ENCODE results near the gene ZNF385A. TPM values are rescaled to one million over a fixed set of nuclear protein-coding genes. Genes with fewer than 3 reads are reported as not detected.

The ZNF385A gene
- total RNA-seq, 2 experiments from 2014 or later: 0.38 to 1.2 TPM

- peak within 1 kb of the TSS; percentile 27 for H3K27ac Mint-ChIP-seq
- POLR2A ChIA-PET: no interaction called here
- H3K27me3 Mint-ChIP-seq: peaks cover 16% of the 10 kb centered on the region
- H3K36me3 Mint-ChIP-seq (ENCODE audit: low read depth): no peaks in the 10 kb centered on the region
- H3K4me1 Mint-ChIP-seq: peaks cover 51% of the 10 kb centered on the region
- H3K4me3 Mint-ChIP-seq: peak within 1 kb of the TSS; percentile 11
- peak; percentile 58 for DNase-seq
- no peaks in the 10 kb centered on the region for H3K9me3 Mint-ChIP-seq
- CTCF ChIA-PET: no interaction called here
Measured at GRCh38 chr12:54364413-54364812, 20.1 kb downstream of the ZNF385A start, which contains the start of gene GPR84. TSS of gene GPR84 (minus strand) at chr12:54364486. CDS start at chr12:54363851, 635 bp downstream.

GRCh38 chr12:54363618-54364017, 20.9 kb downstream of the ZNF385A start:
- ChIA-PET CTCF (interaction anchor here (0.7 to 5.7 kb wide), 4 partner anchors 28 to 112 kb away, joined by 3 to 64 read pairs (median 6); partner anchors contain the start of gene COPZ1), POLR2A (interaction anchor here (1.2 to 3.2 kb wide), 2 partner anchors 77 to 84 kb away, joined by 4 to 15 read pairs; partner anchors contain the start of genes CBX5 and HNRNPA1)
- no peaks in the 10 kb centered on the region for H3K36me3 Mint-ChIP-seq (ENCODE audit: low read depth)
- no peak overlapping the region for H3K27ac Mint-ChIP-seq
- no peaks in the 10 kb centered on the region for H3K9me3 Mint-ChIP-seq
- H3K4me1 Mint-ChIP-seq: peaks cover 43% of the 10 kb centered on the region
- peak overlapping the region; percentile 11 for H3K4me3 Mint-ChIP-seq
- no peak for DNase-seq
- H3K27me3 Mint-ChIP-seq: peaks cover 15% of the 10 kb centered on the region

GRCh38 chr12:54363047-54363446, 21.5 kb downstream of the ZNF385A start:
- H3K27ac Mint-ChIP-seq: no peak overlapping the region
- DNase-seq: no peak
- peaks cover 38% of the 10 kb centered on the region for H3K4me1 Mint-ChIP-seq
- CTCF ChIA-PET: interaction anchor here (1.1 to 5.7 kb wide), 3 partner anchors 27 to 111 kb away, joined by 3 to 64 read pairs (median 10); no protein-coding TSS in a partner anchor
- no peaks in the 10 kb centered on the region for H3K9me3 Mint-ChIP-seq
- no peaks in the 10 kb centered on the region for H3K36me3 Mint-ChIP-seq (ENCODE audit: low read depth)
- POLR2A ChIA-PET: interaction anchor here (1.2 to 3.2 kb wide), 2 partner anchors 76 to 83 kb away, joined by 4 to 15 read pairs; partner anchors contain the start of genes CBX5 and HNRNPA1
- H3K27me3 Mint-ChIP-seq: peaks cover 11% of the 10 kb centered on the region
- H3K4me3 Mint-ChIP-seq: no peak overlapping the region

- H3K27ac Mint-ChIP-seq: no peak overlapping the region
- POLR2A ChIA-PET: interaction anchor here (1.2 to 4.6 kb wide), 4 partner anchors 8 to 81 kb away, joined by 4 to 37 read pairs (median 10); partner anchors contain the start of genes CBX5 and HNRNPA1
Measured at GRCh38 chr12:54360717-54361456, 23.6 kb downstream of the ZNF385A start.

GRCh38 chr12:54359762-54360351, 24.7 kb downstream of the ZNF385A start:
- no peak for DNase-seq
- Mint-ChIP-seq H3K9me3 (no peaks in the 10 kb centered on the region), H3K4me3 (no peak overlapping the region), H3K4me1 (peaks cover 29% of the 10 kb centered on the region), H3K36me3 (ENCODE audit: low read depth) (no peaks in the 10 kb centered on the region), H3K27ac (no peak overlapping the region), H3K27me3 (no peaks in the 10 kb centered on the region)
- ChIA-PET CTCF (interaction anchor here (0.6 to 5.7 kb wide), 20 partner anchors 9 to 144 kb away, joined by 3 to 64 read pairs (median 6); partner anchors contain the start of genes CBX5, COPZ1 and HNRNPA1), POLR2A (interaction anchor here (1.1 to 4.7 kb wide), 17 partner anchors 8 to 138 kb away, joined by 3 to 63 read pairs (median 7); partner anchors contain the start of genes CBX5, COPZ1, HNRNPA1 and NCKAP1L)

More at GRCh38 chr12:54360717-54361456, 23.6 kb downstream of the ZNF385A start:
- Mint-ChIP-seq H3K4me3 (no peak overlapping the region), H3K9me3 (no peaks in the 10 kb centered on the region), H3K27me3 (no peaks in the 10 kb centered on the region), H3K4me1 (peaks cover 32% of the 10 kb centered on the region), H3K36me3 (ENCODE audit: low read depth) (no peaks in the 10 kb centered on the region)
- CTCF ChIA-PET: interaction anchor here (0.6 to 5.7 kb wide), 10 partner anchors 9 to 146 kb away, joined by 3 to 64 read pairs (median 4); partner anchors contain the start of gene COPZ1
- DNase-seq: peak; percentile 66

GRCh38 chr12:54358945-54359761, 25.4 kb downstream of the ZNF385A start:
- Mint-ChIP-seq H3K4me1 (peaks cover 22% of the 10 kb centered on the region), H3K27me3 (no peaks in the 10 kb centered on the region), H3K36me3 (ENCODE audit: low read depth) (no peaks in the 10 kb centered on the region), H3K9me3 (no peaks in the 10 kb centered on the region), H3K27ac (no peak overlapping the region), H3K4me3 (no peak overlapping the region)
- peak; percentile 97 for DNase-seq
- ChIA-PET CTCF (interaction anchor here (0.6 to 5.7 kb wide), 20 partner anchors 9 to 146 kb away, joined by 3 to 64 read pairs (median 6); partner anchors contain the start of genes CBX5, COPZ1 and HNRNPA1), POLR2A (interaction anchor here (0.7 to 4.7 kb wide), 24 partner anchors 9 to 170 kb away, joined by 3 to 63 read pairs (median 6); partner anchors contain the start of genes CBX5, COPZ1, HNRNPA1 and NCKAP1L)

GRCh38 chr12:54358191-54358944, 26.2 kb downstream of the ZNF385A start:
- H3K27ac Mint-ChIP-seq: no peak overlapping the region
- H3K9me3 Mint-ChIP-seq: no peaks in the 10 kb centered on the region
- ChIA-PET POLR2A (interaction anchor here (0.6 to 4.7 kb wide), 24 partner anchors 10 to 170 kb away, joined by 3 to 63 read pairs (median 6); partner anchors contain the start of genes CBX5, COPZ1, HNRNPA1 and NCKAP1L), CTCF (interaction anchor here (0.6 to 5.7 kb wide), 21 partner anchors 10 to 145 kb away, joined by 3 to 64 read pairs (median 6); partner anchors contain the start of genes CBX5, COPZ1 and HNRNPA1)
- peak; percentile 65 for DNase-seq
- no peaks in the 10 kb centered on the region for H3K36me3 Mint-ChIP-seq (ENCODE audit: low read depth)
- H3K27me3 Mint-ChIP-seq: no peaks in the 10 kb centered on the region
- H3K4me1 Mint-ChIP-seq: peaks cover 14% of the 10 kb centered on the region
- H3K4me3 Mint-ChIP-seq: no peak overlapping the region

GRCh38 chr12:54357506-54358190, 26.9 kb downstream of the ZNF385A start:
- ChIA-PET CTCF (interaction anchor here (1.1 to 5.3 kb wide), 11 partner anchors 11 to 142 kb away, joined by 3 to 40 read pairs (median 13); partner anchors contain the start of genes CBX5, COPZ1 and HNRNPA1), POLR2A (interaction anchor here (0.6 to 4.7 kb wide), 12 partner anchors 10 to 77 kb away, joined by 3 to 63 read pairs (median 7); partner anchors contain the start of genes CBX5, HNRNPA1 and NFE2)
- Mint-ChIP-seq H3K4me1 (peaks cover 11% of the 10 kb centered on the region), H3K27ac (no peak overlapping the region), H3K9me3 (no peaks in the 10 kb centered on the region), H3K4me3 (no peak overlapping the region), H3K36me3 (ENCODE audit: low read depth) (no peaks in the 10 kb centered on the region), H3K27me3 (no peaks in the 10 kb centered on the region)
- DNase-seq: no peak

GRCh38 chr12:54356951-54357356, 27.6 kb downstream of the ZNF385A start:
- Mint-ChIP-seq H3K4me1 (peaks cover 14% of the 10 kb centered on the region), H3K36me3 (ENCODE audit: low read depth) (peaks cover 6% of the 10 kb centered on the region), H3K27me3 (no peaks in the 10 kb centered on the region), H3K4me3 (no peak overlapping the region), H3K27ac (no peak overlapping the region), H3K9me3 (no peaks in the 10 kb centered on the region)
- CTCF ChIA-PET: interaction anchor here (0.5 to 5.3 kb wide), 10 partner anchors 12 to 137 kb away, joined by 3 to 40 read pairs (median 6); partner anchors contain the start of genes CBX5, COPZ1 and HNRNPA1
- POLR2A ChIA-PET: interaction anchor here (1.1 to 4.7 kb wide), 7 partner anchors 11 to 141 kb away, joined by 3 to 63 read pairs (median 16); partner anchors contain the start of genes CBX5 and HNRNPA1
- no peak for DNase-seq

GRCh38 chr12:54356228-54356627, 28.3 kb downstream of the ZNF385A start:
- DNase-seq: no peak
- Mint-ChIP-seq H3K4me3 (no peak overlapping the region), H3K27ac (no peak overlapping the region), H3K4me1 (peaks cover 21% of the 10 kb centered on the region), H3K36me3 (ENCODE audit: low read depth) (peaks cover 14% of the 10 kb centered on the region), H3K9me3 (no peaks in the 10 kb centered on the region), H3K27me3 (no peaks in the 10 kb centered on the region)
- POLR2A ChIA-PET: interaction anchor here (1.1 to 4.7 kb wide), 3 partner anchors 71 to 140 kb away, joined by 4 to 63 read pairs (median 37); partner anchors contain the start of genes CBX5 and HNRNPA1
- CTCF ChIA-PET: interaction anchor here (0.8 to 5.3 kb wide), 3 partner anchors 20 to 104 kb away, joined by 3 to 40 read pairs (median 6); no protein-coding TSS in a partner anchor

Measured in activated CD4-positive, alpha-beta memory T cell treated with anti-CD3 and anti-CD28 coated beads, Interleukin-2, amount 10 ng/mL, durations not matched to agents 7 days and 5 days (primary cell).